NCI-H748 (cell line): Measurements from ENCODE around the gene ITGB2.

Experiments
- DNase-seq: peaks from one replicate; lab custom pipeline; 2025; ENCODE audit not compliant: unreplicated experiment; lab: John Stamatoyannopoulos, UW

ITGB2 gene

DNA sequence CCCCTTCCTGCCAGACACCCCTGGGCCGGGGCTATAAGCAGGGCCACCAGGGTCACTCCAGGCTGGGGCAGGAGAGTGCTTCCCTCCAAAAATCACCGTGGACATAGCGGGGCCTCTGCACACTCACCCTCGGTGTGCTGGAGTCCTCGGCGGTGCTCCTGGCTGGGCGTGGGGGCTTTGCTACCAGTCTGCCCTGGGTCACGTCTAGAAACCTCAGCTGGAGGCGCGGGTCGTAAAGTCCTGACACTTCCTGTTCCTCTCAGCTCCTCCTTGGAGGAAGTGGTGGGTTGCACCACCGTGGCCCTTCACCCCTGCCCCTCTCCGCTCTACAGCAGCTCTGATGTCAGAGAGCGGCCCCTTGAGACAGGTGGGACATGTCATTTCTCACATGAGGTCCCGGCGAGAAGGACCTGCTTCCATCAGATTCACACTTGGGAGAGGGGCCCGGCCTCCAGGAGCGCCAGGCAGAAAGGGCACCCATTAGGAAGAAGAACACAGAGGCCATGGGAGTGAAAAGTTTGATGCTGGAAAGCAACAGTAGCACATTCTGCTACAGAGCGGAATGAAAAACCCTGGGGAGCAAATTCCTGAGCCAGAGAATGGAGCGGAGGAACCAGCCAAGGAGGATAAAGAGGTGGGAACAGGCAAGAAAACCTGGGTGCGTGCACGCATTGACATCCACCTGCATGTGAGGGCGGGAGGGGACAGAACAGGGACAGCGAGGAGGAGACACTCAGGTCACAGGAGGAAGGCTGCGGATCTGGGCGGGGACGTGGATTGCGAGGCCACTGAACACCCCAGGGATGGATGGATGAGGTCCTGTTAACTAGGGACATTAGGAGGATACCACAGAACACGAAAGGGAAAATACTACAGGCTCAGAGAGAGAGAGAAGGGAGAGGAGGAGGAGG is at the start of gene ITGB2:
Gene ITGB2 (minus strand): TSS at position 206 of the 911 bp plus-strand sequence. CDS start 10,117 bp downstream, outside the sequence.
- no peak for DNase-seq

DNA sequence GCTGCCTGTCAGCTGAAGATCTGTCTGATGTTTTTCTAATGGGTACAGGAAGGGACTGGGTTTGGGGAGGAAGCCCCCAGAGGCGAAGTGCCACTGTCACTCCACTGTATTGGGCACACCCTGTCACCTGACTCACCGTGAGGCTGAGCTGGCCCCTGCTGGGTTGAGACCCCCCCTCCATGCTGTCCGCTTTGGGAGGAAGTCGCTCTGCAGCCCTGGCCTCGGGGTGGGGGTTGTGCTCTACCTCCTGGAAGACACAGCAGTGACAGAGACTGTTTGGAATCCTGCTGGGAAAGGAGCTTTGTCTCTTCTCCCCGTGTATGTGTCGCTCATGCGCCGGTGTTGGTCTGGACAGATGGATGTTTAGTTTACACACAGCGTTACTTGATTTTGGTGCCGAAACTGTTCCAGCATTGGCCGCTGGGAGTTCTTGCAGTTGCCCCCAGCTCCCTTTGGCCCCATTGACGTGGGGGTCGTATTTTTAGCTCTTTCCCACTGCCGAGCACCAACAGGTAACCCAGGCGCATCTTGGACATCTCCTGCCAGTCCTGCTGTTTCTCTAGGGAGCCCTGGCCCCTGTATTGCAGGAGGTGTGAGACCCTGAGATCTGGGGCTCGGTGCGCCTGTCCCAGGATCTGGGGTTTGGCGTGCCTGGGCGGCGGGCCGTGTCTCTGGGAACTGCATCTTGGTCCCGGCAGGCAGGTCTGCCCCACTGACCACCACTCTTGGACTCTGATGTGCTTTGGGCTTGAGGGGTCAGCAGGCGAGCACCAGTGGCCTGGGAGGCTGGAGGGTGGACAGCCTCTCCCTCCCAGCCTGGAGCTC is 49.4 kb upstream of the ITGB2 start:
- no peak for DNase-seq

DNA sequence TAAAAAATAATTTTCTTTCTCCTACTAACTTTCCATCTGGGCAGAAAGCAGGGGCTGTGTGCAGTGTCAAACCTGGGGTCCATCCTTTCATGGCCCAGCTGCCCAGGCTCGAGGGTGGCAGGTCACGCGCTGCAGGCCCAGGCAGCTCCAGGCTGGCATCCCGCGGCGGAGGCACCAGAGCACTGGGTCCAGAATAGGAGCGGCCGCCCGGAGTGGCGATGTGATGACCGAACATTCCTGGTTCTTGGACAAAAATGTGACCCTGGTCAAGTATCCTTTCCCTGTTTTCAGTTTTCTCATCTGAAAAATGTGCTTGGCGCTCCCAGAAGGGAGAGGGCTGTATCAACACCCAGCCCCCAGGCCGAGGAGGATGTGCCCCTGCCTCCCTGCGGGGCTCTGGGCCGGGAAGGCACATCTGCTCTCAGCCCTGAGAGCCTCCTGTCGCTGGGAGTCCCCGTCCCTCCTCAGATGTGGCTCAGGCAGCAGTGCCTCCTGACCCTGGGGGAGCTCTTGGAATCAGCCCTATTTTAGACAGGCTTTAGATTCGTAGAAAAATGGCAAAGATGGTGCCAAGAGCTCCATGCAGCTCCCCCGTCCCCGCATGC is 48.5 kb upstream of the ITGB2 start:
- no peak for DNase-seq

DNA sequence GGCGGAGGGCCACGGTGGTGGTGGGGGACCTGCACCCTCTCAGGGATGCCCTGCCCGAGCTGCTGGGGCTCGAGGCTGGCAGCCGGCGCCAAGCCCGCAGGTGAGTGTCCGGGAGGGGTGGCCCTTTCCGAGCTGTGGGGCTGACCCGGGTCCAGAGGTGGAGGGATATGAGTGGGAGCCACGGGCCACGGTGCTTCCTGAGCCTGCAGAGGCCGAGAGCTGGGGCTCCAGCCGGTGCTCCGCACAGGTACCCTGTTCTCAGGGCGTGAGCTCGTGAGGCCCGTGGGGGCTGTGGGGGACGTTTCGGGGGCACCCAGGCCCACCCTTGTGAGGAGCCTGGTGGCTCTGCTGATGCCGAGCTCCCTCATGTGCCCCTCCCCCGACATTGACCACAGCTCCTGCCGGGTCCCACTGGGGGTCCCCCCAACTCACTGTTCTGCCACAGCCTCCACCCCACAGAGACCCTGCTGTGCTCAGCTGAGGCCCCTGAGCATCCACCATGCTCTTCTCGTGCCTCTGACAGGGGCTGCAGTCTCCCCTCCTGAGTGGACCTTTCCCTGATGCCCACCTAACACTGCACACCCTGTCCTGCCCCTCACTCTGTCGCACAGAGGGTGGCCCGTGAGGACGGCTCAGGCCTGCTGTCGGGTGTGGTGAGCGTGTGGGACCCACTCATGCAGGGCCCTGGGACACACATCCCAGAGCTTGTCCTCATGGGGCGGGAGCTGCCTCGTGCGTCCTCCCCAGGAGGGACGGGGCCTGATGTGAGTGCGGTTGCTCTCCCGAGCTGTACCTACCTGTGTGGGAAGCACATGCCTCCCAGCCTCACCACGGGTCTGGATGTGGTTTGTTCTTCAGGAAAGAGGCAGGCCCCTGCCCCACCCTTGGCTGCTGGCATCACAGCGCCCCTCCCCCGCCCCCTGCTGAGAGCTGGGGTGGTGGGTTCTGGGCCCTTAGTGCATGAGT is 46.7 kb upstream of the ITGB2 start:
- DNase-seq, result no peak

DNA sequence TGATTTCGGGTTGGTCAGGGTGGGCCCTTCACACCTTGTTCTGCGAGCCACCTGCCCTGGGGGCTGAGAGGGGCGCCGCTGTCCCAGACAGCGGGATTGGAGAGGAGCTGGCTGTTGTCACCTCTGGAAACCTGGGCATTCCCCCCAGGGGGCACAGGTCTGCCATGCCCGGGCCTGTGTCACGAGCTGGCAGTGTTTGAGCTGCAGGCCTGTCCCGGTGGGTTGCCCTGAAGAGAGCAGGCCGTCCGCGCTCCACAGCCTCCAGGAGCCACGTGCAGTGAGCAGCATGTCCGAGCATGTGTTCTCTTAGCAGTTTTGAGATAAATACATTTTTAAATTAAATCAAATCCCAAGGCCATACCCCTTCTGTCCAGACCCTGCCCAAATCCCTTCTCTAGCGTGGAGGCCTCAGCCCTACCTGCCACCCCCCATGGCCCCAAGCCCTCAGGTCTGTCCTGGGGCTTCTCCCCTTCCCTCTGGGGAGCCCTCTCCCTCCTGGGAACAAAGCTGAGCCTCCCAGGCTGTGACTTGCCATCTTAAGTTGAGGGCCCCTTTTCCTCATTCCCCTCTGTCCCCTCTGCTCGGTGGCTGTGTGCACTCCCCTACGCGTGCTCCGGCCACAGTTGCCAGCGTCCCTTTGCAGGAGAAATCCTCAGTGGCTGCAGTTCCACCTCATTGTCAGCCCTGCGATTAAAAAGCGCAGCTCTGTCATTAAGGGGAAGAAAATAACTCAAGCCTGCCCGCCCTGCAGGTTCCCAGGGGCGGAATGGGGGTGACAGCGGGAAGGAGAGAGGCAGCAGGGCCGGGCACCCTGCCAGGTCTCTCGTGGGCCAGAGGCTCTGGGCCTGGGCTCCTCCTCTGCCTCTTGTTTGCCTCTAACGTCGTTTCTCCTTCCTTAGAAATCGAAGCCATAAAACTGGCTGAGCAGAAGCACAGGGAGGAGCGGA is 45.7 kb upstream of the ITGB2 start:
- no peak for DNase-seq

DNA sequence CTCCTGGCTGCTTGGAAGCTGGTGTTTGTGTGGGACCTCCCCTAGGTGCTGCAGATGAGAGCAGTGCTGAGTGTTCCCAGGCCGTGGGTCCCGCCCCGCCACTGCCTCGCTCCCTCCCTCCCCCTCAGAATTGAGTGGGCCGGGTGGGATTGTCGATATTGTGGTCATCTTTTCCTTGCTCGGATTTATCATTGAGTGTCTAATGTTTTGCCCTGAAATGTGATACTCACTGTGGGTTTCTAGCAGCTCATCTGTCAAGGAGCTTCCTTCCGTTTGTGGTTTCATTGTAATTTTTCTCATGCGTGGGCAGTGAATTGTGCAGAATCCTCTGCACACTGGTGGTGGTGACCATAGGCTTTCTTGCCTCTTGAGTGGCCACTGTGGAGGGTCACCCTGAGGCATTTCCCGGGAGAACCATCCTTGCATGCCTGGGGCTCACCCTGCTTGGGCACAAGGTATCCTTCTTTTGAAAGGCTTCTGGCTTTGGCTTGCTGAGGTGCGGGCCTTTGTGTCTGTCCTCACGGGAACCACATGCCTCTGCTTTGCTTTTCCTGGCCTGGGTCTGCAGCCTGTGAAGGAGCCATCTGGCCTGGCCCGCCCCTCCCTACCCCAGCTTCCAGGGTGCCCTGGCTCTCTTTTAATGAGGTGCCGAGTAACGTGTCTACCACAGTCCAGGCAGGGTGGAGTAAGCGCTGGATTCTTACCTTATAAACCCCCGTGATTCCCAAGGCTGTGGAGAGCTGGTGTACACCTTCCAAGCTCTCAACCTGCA is 44.7 kb upstream of the ITGB2 start:
- no peak for DNase-seq

DNA sequence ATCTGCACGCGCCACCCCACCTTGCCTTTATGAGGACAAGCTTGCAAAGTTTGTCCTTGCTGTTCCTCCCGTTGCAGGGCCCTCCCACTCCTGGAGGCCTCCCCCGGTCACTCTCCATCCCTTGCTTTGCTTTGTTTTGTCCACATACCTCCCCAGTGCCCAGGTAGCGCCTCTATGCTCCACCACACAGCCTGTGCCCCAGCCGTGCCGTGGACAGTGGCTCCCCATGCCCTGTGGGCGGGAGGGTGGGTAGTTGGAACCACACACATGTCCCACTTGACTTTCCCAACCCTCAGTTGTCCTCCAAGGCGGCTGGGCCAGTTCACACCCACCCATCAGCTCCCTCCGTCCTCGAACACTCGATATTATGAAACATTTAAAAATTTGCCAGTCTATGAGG is 43.7 kb upstream of the ITGB2 start:
- DNase-seq, result no peak

DNA sequence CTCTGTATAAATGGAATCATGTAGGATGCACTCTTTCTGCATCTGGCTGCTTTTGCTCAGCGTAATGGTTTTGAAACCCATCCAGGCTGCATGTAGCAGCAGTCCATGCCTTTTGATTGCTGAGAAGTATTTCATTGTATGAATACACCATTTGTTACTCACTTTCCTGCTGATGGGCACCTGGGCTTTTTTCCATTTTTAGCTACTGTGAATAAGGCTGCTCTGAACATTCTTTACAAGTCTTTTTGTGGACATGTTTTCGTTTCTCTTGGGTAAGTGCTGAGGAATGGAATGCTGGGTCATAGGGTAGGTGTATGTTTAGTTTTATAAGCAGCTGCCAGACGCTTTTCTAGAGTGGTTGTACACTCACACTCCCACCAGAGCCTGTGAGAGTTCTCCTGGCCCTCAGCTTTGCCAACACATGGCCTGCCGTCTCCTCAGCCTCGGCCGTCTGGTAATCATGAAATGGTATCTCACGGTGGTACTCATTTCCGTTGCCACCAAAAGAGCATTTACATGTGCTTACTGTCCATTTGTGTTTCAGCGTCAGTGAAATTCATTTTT is 41.8 kb upstream of the ITGB2 start:
- no peak for DNase-seq

DNA sequence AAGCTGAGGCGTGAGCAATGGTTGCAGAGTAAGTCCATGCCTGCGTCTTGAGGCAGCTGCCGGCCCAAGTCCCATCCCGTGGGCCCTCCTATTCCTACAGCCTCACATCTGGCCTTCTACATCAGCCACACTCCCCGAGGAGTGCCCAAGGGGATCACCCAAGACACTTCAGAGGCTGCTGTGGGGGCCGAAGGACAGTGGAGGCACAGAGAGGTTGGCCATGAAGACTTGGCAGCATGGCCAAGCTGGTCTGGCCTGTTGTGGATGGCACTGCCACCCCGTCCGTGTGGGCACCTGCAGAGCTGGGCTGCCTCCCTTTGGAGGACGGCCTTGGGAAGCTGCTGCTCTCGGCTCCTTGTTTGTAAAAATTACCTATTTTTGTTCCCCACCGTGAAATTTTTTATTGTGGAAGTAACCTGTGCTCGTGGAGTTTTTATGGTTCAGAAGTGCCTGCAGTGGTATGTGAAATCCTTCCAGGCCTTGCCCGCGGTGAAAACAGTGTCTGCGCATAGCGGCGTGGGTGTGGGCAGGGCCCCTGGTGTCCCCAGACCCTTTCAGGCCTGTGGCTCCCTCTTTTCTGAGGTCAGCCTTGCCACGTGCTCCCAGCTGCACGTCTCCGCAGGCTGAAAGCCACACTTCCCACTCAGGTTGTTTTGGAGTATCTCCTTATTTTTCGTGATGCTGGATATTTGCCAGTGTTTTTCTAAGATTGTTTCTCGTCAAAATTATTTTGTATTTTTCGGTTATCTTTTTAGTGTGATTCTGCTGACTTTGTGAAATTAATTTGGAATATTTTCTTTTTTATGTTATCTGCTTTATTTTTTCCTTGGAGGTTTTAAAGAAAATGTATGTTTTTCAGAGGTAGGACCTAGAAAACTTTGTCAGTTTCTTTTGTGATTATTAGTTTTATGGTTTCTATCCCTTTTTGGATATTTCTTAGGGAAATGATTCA is 39.7 kb upstream of the ITGB2 start:
- DNase-seq, result no peak

DNA sequence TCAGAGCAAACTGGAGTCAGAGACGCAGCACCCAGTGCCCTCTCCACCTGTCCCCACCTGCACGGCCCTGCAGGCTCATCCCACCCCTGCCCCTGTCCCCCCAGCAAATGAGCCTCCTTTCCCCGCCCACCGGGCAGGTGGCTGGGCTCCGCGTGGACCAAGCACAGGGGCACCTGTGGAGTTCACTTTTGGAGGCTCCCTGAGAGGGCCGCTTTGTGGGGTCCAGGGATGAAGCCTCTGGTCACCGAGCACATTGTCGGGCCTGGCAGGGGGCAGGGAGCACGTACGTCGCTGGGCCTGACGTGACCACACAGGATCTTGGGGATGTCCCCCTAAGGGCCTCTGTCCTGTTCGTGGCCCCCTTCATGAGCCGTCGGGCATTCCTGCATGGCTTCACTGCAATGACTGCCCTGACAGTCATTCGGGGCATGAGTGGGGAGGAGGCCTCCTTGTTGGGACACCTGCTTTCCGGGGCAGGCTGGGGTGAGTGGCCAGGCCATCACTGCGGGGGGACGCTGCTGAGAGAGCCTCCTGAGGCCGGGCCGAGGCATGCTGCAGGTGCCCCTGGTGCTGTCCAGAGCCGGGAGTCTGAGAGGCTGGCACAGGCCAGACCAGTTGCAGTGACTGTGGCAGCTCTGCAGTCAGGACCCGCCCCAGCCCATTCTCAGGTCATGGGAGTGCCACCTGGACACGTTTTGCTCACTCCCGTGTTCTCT is 38.8 kb upstream of the ITGB2 start:
- DNase-seq, result no peak

DNA sequence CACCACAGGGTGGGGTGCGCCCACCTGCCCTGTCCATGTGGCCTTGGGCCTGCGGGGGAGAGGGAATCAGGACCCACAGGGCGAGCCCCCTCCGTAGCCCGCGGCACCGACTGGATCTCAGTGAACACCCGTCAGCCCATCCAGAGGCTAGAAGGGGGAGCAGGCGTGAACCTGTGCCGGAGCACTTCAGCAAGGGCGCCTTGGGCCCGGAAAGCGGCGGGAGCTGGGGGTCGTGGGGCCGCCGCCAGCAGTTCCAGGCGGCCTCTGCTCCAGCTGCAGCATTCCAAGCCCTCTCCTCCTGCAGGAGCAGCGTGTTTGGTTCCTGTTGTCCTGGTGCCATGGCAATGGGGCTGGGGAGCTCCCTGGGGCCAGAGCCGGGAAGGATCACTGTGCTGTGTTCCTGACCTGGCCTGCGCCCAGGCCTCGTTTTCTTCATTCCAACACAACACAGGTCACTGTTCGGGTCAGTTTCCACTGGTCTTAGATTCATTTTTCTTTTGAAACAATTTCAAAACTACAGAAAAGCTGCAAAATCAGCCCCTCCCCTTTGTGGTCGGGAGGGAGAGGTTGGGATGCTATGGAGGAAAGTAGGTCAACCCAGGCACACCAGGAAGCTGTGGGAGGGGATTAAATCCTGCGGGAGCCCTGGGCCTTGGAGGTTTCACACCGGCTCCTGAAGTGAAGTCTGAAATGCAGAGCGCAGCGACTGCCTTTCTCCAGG is 37.9 kb upstream of the ITGB2 start:
- DNase-seq, result no peak

DNA sequence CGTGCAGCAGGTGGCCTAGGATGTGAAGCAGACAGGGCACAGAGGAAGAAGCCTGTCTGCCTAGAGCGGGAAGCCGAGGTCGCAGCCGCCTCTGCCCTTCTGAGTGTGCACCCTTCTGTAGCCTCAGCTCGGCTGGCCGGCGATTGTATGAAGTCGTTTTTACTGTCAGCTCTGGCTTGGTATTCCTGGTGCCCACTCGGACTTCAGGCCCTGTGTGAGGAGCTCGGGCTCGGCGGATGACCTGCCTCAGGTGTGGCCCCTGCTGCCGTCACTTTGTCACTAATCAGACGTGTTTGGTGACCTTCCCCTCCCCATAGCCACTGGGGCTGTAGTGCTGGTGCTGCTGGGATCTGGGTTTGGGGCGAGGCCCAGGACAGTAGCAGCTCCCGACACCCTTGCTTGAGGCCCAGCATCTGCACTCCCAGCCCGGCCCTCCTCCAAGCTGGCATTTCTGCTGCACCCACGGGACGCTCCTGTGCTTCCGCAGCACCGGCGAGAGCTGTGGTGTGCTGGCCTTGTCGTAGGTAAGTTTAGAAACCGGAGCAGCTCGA is 37.3 kb upstream of the ITGB2 start:
- DNase-seq, result no peak

DNA sequence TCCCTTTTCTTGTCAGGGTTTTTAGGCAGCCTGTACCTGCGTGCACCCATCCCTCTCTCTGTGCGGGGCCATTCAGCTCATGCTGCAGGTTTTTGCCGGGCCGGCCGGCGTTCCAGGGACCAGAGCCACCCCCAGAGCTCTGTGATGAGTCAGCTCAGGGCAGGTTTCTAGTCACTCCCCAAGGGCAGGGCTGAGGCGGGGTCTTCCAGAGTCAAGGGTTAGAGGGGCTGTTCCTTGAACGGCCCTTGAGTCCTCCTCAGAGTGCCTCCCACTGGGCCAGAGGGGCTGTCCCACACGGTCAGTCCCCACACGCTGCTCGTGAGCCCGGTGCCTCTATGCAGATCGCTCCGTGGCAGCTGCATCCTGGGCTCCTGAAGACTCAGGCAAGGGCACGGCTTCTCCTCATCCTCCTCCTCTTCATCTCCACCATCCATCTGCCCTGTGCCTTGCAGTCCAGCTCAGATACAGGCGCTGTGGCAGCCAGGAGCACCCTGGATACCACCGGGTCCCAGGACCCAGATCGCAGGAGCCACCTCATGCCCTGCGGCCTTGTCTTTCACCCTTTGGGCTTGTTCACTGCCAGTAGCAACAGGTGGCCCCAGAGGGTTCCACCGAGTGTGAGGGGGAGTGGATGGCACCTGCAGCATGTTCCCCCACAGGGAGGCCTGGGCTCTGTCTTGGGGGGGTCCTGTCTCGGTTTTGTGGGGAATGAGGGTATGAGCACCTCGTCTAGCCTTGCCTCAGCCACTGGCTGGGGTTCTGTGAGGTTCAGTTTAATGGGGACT is 36.5 kb upstream of the ITGB2 start:
- DNase-seq, result no peak

DNA sequence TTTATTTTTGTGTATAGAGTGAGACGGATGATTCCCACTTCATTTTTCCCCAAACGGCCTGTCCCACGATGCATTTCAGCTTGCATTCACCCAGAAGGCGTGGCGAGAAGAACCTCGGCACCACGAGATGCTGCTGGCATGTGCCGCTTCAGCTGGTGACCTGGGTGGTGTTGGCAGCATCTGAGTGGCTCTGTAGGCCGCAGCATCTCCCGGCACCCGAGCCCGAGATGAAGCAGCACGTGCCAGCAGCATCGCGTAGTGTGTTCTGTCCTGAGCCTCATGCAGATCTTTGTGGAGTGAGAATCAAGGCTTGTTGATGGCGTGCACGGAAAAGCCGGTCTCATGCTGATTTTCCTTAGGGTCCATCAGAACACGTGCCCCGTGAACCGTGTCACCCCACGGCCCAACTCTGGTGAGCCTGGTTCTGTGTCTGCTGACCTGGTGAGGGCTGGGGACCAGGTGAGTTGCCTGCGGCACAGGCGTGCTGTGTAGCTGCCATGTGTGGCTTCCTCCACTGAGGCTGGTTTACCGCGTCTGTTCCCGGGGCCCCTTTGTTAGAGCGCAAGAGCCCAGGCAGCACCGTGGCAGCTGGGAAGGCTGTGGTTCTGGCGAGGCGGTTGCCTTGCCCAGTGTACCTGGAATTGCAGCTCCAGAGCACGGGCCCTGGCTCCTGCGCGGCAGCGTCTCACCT is 35.8 kb upstream of the ITGB2 start:
- DNase-seq, result no peak
